HEK293 (cell line): ENCODE data around the gene MNX1.
A peak's percentile ranks its signal among the peaks of the same experiment; 100 is the strongest.

ENCODE experiments used
- CTCF ChIA-PET: fragments of 350-600 bp; formaldehyde crosslinking; extraction: SDS; loops from one replicate; lab custom pipeline; 2021; ENCODE audit warnings: antibody characterized with exemption; lab: Yijun Ruan, JAX
- POLR2A ChIA-PET: fragments of 300-600 bp; formaldehyde crosslinking; extraction: SDS; loops from one replicate; lab custom pipeline; 2020; ENCODE audit warnings: antibody characterized with exemption, inconsistent platforms; lab: Yijun Ruan, JAX
- H3K27ac ChIP-seq: fragments of 200-500 bp; sonication (Bioruptor generic); 2 replicates; pipeline ENCODE4 v1.5.1; 2014; ENCODE audit warnings: low read depth, low read length, control low read depth, inconsistent platforms; ENCODE audit errors: extremely low read depth
- H3K36me3 ChIP-seq, 2 experiments: fragments of 200-500 bp in 1 of 2; sonication (Bioruptor generic) in 1 of 2; 1 replicate in 1 of 2; 2 replicates in 1 of 2; pipeline ENCODE4 v1.5.1; 2014 to 2017; ENCODE audit warnings: inconsistent platforms in 2 of 2, low read length in 2 of 2; ENCODE audit not compliant: control insufficient read depth in 2 of 2, insufficient read depth in 1 of 2
- H3K4me1 ChIP-seq: fragments of 200-500 bp; sonication (Bioruptor generic); 2 replicates; pipeline ENCODE4 v1.5.1; 2014; ENCODE audit warnings: mild to moderate bottlenecking, low read length, inconsistent platforms; ENCODE audit not compliant: control insufficient read depth, insufficient read depth
- H3K4me3 ChIP-seq: 2 replicates; pipeline ENCODE4 v1.5.1; 2011; ENCODE audit warnings: low read depth, mild to moderate bottlenecking, control low read depth, low read length, moderate library complexity
- H3K9me3 ChIP-seq: fragments of 200-500 bp; sonication (Bioruptor generic); 2 replicates; pipeline ENCODE4 v1.5.1; 2014; ENCODE audit warnings: low read depth, low read length, inconsistent platforms; ENCODE audit not compliant: control insufficient read depth, insufficient read depth
- EGR2 ChIP-seq: fragments of 450-650 bp; formaldehyde crosslinking; IDR thresholded peaks from 2 replicates; pipeline ENCODE4 v1.5.1; 2016; ENCODE audit warnings: low read depth, missing biosample characterization, missing genetic modification characterization
- FEZF1 ChIP-seq: fragments of 450-650 bp; formaldehyde crosslinking; IDR thresholded peaks from 2 replicates; pipeline ENCODE4 v1.5.1; 2016; ENCODE audit warnings: missing biosample characterization, missing genetic modification characterization
- GLIS1 ChIP-seq: fragments of 450-650 bp; formaldehyde crosslinking; IDR thresholded peaks from 2 replicates; pipeline ENCODE4 v1.5.1; 2016; ENCODE audit warnings: missing biosample characterization, missing genetic modification characterization
- MEIS1 ChIP-seq: sonication (generic); formaldehyde crosslinking; IDR thresholded peaks from 2 replicates; pipeline ENCODE4 v1.8.1; 2022; ENCODE audit warnings: missing genetic modification reagents, mild to moderate bottlenecking, borderline replicate concordance
- PRDM10 ChIP-seq: fragments of 450-650 bp; formaldehyde crosslinking; IDR thresholded peaks from 2 replicates; pipeline ENCODE4 v1.5.1; 2016; ENCODE audit warnings: missing biosample characterization, missing genetic modification characterization
- TCF7L2 ChIP-seq: IDR thresholded peaks from 2 replicates; pipeline ENCODE4 v1.6.1; 2011; ENCODE audit warnings: low read depth, mild to moderate bottlenecking, inconsistent platforms, low read length, moderate library complexity, borderline replicate concordance
- ZBTB17 ChIP-seq: fragments of 450-650 bp; formaldehyde crosslinking; IDR thresholded peaks from 2 replicates; pipeline ENCODE4 v1.5.1; 2016; ENCODE audit warnings: missing biosample characterization, missing genetic modification characterization
- ZBTB20 ChIP-seq: fragments of 450-650 bp; formaldehyde crosslinking; IDR thresholded peaks from 2 replicates; pipeline ENCODE4 v1.5.1; 2016; ENCODE audit warnings: missing biosample characterization, missing genetic modification characterization
- ZBTB21 ChIP-seq: fragments of 450-650 bp; formaldehyde crosslinking; IDR thresholded peaks from 2 replicates; pipeline ENCODE4 v1.5.1; 2017; ENCODE audit warnings: missing biosample characterization, missing genetic modification characterization
- ZFHX2 ChIP-seq: fragments of 450-650 bp; formaldehyde crosslinking; conservative IDR thresholded peaks from 2 replicates; pipeline ENCODE4 v1.5.1; 2016; ENCODE audit warnings: missing biosample characterization, missing genetic modification characterization
- ZNF2 ChIP-seq: fragments of 450-650 bp; formaldehyde crosslinking; IDR thresholded peaks from 2 replicates; pipeline ENCODE4 v1.5.1; 2016; ENCODE audit warnings: missing biosample characterization, missing genetic modification characterization
- ZNF302 ChIP-seq: fragments of 450-650 bp; formaldehyde crosslinking; IDR thresholded peaks from 2 replicates; pipeline ENCODE4 v1.5.1; 2016; ENCODE audit warnings: missing biosample characterization, missing genetic modification characterization, low read depth
- ZNF335 ChIP-seq: fragments of 450-650 bp; formaldehyde crosslinking; conservative IDR thresholded peaks from 2 replicates; pipeline ENCODE4 v1.5.1; 2016; ENCODE audit warnings: missing biosample characterization, missing genetic modification characterization
- ZNF341 ChIP-seq: fragments of 450-650 bp; formaldehyde crosslinking; IDR thresholded peaks from 2 replicates; pipeline ENCODE4; 2016; ENCODE audit warnings: low read depth, missing biosample characterization, missing genetic modification characterization
- ZNF510 ChIP-seq: fragments of 450-650 bp; formaldehyde crosslinking; IDR thresholded peaks from 2 replicates; pipeline ENCODE4 v1.5.1; 2018; ENCODE audit warnings: mild to moderate bottlenecking, missing genetic modification characterization, missing biosample characterization; ENCODE audit not compliant: insufficient replicate concordance
- ZNF514 ChIP-seq: fragments of 450-650 bp; formaldehyde crosslinking; IDR thresholded peaks from 2 replicates; pipeline ENCODE4 v1.5.1; 2016; ENCODE audit warnings: missing biosample characterization, missing genetic modification characterization
- ZNF530 ChIP-seq: fragments of 450-650 bp; formaldehyde crosslinking; IDR thresholded peaks from 2 replicates; pipeline ENCODE4 v1.5.1; 2016; ENCODE audit warnings: low read depth, missing biosample characterization, missing genetic modification characterization
- ZNF561 ChIP-seq: fragments of 450-650 bp; IDR thresholded peaks from 2 replicates; pipeline ENCODE4 v1.5.1; 2018; ENCODE audit warnings: missing biosample characterization, missing genetic modification characterization, borderline replicate concordance
- ZNF639 ChIP-seq: fragments of 450-650 bp; formaldehyde crosslinking; IDR thresholded peaks from 2 replicates; pipeline ENCODE4 v1.5.1; 2016; ENCODE audit warnings: missing biosample characterization, missing genetic modification characterization
- ZNF664 ChIP-seq: fragments of 450-650 bp; formaldehyde crosslinking; IDR thresholded peaks from 2 replicates; pipeline ENCODE4 v1.5.1; 2016; ENCODE audit warnings: missing biosample characterization, missing genetic modification characterization
- ZNF76 ChIP-seq: fragments of 450-650 bp; formaldehyde crosslinking; IDR thresholded peaks from 2 replicates; pipeline ENCODE4; 2016; ENCODE audit warnings: low read depth, missing biosample characterization, missing genetic modification characterization, borderline replicate concordance
- ZSCAN30 ChIP-seq: fragments of 450-650 bp; IDR thresholded peaks from 2 replicates; pipeline ENCODE4 v1.5.1; 2018; ENCODE audit warnings: missing biosample characterization, mild to moderate bottlenecking, missing genetic modification characterization, moderate library complexity

MNX1 gene

DNA sequence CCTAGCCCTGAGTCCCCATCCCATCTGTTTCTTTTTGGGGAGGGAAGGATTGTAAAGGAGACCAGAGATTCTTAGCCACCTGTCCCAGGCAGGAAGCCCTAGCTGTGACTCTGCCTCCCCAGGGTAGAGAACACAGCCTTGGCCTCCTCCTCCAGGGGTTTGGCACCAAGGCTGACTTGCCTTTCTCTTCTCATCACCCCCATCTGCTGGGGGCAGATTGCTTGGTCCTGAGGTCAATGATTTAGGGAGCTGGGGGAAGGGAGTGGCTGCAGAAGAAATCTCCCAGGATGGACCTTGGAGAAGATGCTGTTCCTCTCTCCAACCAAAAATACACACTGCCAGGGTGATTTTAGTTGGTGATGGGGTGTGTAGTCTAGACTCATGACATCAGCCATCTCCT is 2.6 kb upstream of the MNX1 start:
- peaks cover 5% of the 10 kb centered on the region; the same call in 1 of the 2 replicates for H3K4me1 ChIP-seq
- TF ChIP-seq ZBTB21 (tag by site-specific recombination) (no peak), GLIS1 (tag by site-specific recombination) (peak; percentile 49; the same call in 1 of the 2 replicates), ZNF302 (tag by site-specific recombination) (no peak), PRDM10 (peak; percentile 53), TCF7L2 (no peak), ZNF2 (tag by site-specific recombination) (no peak)
- no peak overlapping the region for H3K27ac ChIP-seq
- H3K4me3 ChIP-seq: no peak overlapping the region
- no peaks in the 10 kb centered on the region for H3K36me3 ChIP-seq
- ChIA-PET CTCF (interaction anchor here (1.0 to 1.3 kb wide), 2 partner anchors 16 to 211 kb away, joined by 3 to 4 read pairs; no protein-coding TSS in a partner anchor), POLR2A (interaction anchor here (2.0 kb wide), 1 partner anchor 120 kb away, joined by 5 read pairs; the partner anchor contains the start of gene LMBR1)
- H3K9me3 ChIP-seq: no peaks in the 10 kb centered on the region

DNA sequence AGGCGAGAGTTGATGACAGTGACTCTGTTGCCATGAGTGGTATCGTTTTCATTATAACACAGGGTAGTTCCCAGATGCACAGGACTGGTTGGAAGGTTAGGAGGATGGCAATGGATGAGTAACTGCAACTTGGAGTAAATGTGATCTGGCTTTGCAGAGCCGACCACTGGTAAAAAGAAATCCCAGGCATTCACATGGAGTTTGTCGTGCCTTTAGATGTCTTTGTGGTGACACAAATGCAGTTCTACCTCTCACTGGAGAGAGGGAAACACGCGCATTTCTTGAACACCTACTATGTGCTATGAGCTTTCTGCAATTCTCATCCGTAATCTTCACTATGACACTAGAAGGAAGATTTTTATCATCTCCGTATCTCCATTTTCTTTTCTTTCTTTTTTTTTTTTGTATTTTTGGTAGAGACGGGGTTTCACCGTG is 1.7 kb upstream of the MNX1 start:
- H3K4me1 ChIP-seq: peaks cover 10% of the 10 kb centered on the region; the same call in 1 of the 2 replicates
- CTCF ChIA-PET: interaction anchor here (0.6 to 0.7 kb wide), 2 partner anchors 43 to 124 kb away, joined by 3 to 4 read pairs; no protein-coding TSS in a partner anchor
- POLR2A ChIA-PET: no interaction called here

GRCh38 chr7:157011333-157012112 is 1.1 kb upstream of the MNX1 start:
- POLR2A ChIA-PET: interaction anchor here (0.6 to 1.5 kb wide), 4 partner anchors 11 to 55 kb away, joined by 3 to 7 read pairs (median 6); no protein-coding TSS in a partner anchor
- H3K27ac ChIP-seq: peak overlapping the region; percentile 55; the same call in 1 of the 2 replicates
- TF ChIP-seq ZNF514 (no peak), ZNF335 (tag by site-specific recombination) (peak; percentile 70), EGR2 (tag by site-specific recombination) (peak; percentile 45; the same call in 1 of the 2 replicates), ZBTB20 (tag by site-specific recombination) (peak; percentile 15), ZNF561 (tag by site-specific recombination) (no peak), MEIS1 (CRISPR knock-in tag) (no peak), ZNF530 (tag by site-specific recombination) (no peak), ZNF510 (tag by site-specific recombination) (no peak), ZBTB17 (tag by site-specific recombination) (peak; percentile 65), ZNF341 (peak; percentile 15; the same call in 1 of the 2 replicates), ZFHX2 (tag by site-specific recombination) (peak; percentile 69; the same call in 1 of the 2 replicates), ZNF639 (tag by site-specific recombination) (no peak), ZNF76 (tag by site-specific recombination) (peak; percentile 32; the same call in 1 of the 2 replicates), FEZF1 (tag by site-specific recombination) (0 out of 2 replicates have a peak, but pooled peaks have one; percentile 40)
- H3K4me1 ChIP-seq: peaks cover 10% of the 10 kb centered on the region; the same call in 1 of the 2 replicates
- peak overlapping the region; percentile 59 for H3K4me3 ChIP-seq
- H3K36me3 ChIP-seq: peaks cover 0 to 2% of the 10 kb centered on the region in 2 experiments; a peak in 2 of 3 replicates
- no peaks in the 10 kb centered on the region for H3K9me3 ChIP-seq
- CTCF ChIA-PET: interaction anchor here (0.7 kb wide), 1 partner anchor 125 kb away, joined by 4 read pairs; no protein-coding TSS in a partner anchor

More for the DNA sequence above, 1.7 kb upstream of the MNX1 start:
- Histone ChIP-seq H3K9me3 (no peaks in the 10 kb centered on the region), H3K27ac (no peak overlapping the region), H3K36me3 (no peaks in the 10 kb centered on the region; a peak in 1 of 3 replicates), H3K4me3 (no peak overlapping the region)
- TF ChIP-seq ZNF664 (tag by site-specific recombination) (peak; percentile 47; the same call in 1 of the 2 replicates), ZSCAN30 (tag by site-specific recombination) (0 out of 2 replicates have a peak, but pooled peaks have one; percentile 20), ZBTB21 (tag by site-specific recombination) (no peak)
